Adrenal gland (tissue), 12 donors: ENCODE measurements around the gene P2RY8. TPM values are rescaled to one million over a fixed set of nuclear protein-coding genes. Genes with fewer than 3 reads are reported as not detected.
A peak's percentile ranks its signal among the peaks of the same experiment; 100 is the strongest.
"Not testable (repeated sequence)": the region's sequence is repeated elsewhere in the genome, so short reads cannot be mapped to it uniquely, and the experiment has no call there.

Experiments
- DNase-seq, 7 donors: peaks; one replicate each; pipeline ENCODE4 v3.0.0-alpha.2; 2019 to 2020
- H3K27ac ChIP-seq, 5 donors: fragments of 200-600 bp; sonication (generic) in 4 of 5; 1 replicate in 3 of 5; 2 replicates in 2 of 5; pipeline versions ENCODE4 v1.5.1 to v1.8.0; 2016 to 2020; ENCODE audit warnings: mild to moderate bottlenecking in 1 of 5
- H3K27me3 ChIP-seq: fragments of 200-600 bp; 2 replicates; pipeline ENCODE4 v1.8.0; 2021
- H3K36me3 ChIP-seq, 2 donors: fragments of 200-600 bp; replicated peaks in 1 of 2; 1 replicate in 1 of 2; 2 replicates in 1 of 2; pipeline versions ENCODE4 v1.5.1 to v1.8.0; 2018 to 2022
- H3K4me1 ChIP-seq, 2 donors: fragments of 200-600 bp; replicated peaks in 1 of 2; 1 replicate in 1 of 2; 2 replicates in 1 of 2; pipeline versions ENCODE4 v1.5.1 to v1.8.0; 2018 to 2021
- H3K4me3 ChIP-seq, 4 donors: fragments of 200-600 bp; sonication (generic) in 3 of 4; one replicate each; pipeline ENCODE4 v1.5.1; 2016 to 2018
- H3K9me3 ChIP-seq, 3 donors: fragments of 200-600 bp; sonication (generic) in 1 of 3; replicated peaks in 1 of 3; 1 replicate in 2 of 3; 2 replicates in 1 of 3; pipeline versions ENCODE4 v1.5.1 to v1.8.0; 2016 to 2021
- POLR2A ChIP-seq, 2 donors: fragments of 450-650 bp; IDR thresholded peaks; one replicate each; pipeline ENCODE4 v1.6.1; 2017; ENCODE audit warnings: antibody characterized with exemption in 2 of 2, mild to moderate bottlenecking in 2 of 2, moderate library complexity in 1 of 2
- WGBS, 4 donors: extraction: QIAGEN DNeasy Blood & Tissue Kit in 2 of 4; methylation state at CpG; one replicate each; pipeline versions ENCODE4 v1.1.5 to v1.1.7; 2013 to 2017; 5-methylcytosine and 5-hydroxymethylcytosine counted together
- intact Hi-C, 2 donors: fragments of 100-400 bp; cut with DNase I; formaldehyde crosslinking; loops; one replicate each; pipeline versions ENCODE4 v1.14.1 to v1.15.0; 2022 to 2023
- polyA plus RNA-seq, 3 donors: library from polyadenylated mRNA; stranded (reverse); fragments of 200-250 nt in 2 of 3; fragments of 350-450 nt in 1 of 3; fragmentation: Illumina TruSeq in 1 of 3; extraction: RNeasy Lipid Tissue Mini Kit (QIAGEN cat#74804) in 1 of 3; gene quantifications; one replicate each; pipeline ENCODE4 v1.2.3, GENCODE V29; 2013 to 2014
- total RNA-seq, 9 donors: library from RNA; depleted of rRNA in 4 of 9; stranded (reverse); fragments of >200 nt in 4 of 9; fragments of 120-200 nt in 1 of 9; fragmentation: NEBNext Ultra II Directional in 1 of 9; extraction: Animal tissue kit (Norgen Biotek cat#: 25700) in 1 of 9; gene quantifications; one replicate each; pipeline versions ENCODE4 v1.1.0 to v1.2.4, GENCODE V29; 2013 to 2023
- TF ChIP-seq, protein P1 (sequence below), 6 experiments: fragments of 450-650 bp in 4 of 6; fragments of 200-600 bp in 2 of 6; sonication (generic) in 1 of 6; IDR thresholded peaks; 1 replicate in 5 of 6; 2 replicates in 1 of 6; pipeline versions ENCODE4 v1.5.1 to v1.8.0; 2016 to 2021; ENCODE audit warnings: antibody characterized with exemption in 6 of 6, mild to moderate bottlenecking in 2 of 6, moderate library complexity in 1 of 6
- donor health status: healthy with polysubstance abuse.
- donor health status: Bipolar disorder and iron deficiency.
- donor health status: DM: yes; HTN: yes; CAD: no.
- donor health status: DM: no; HTN: no; CAD: no.
- donor health status: DM: no; HTN: no; CAD: no.
- donor health status: DM: yes; HTN: yes; CAD: no.

P2RY8 gene
- total and polyA plus RNA-seq, 12 donors, result 1.9 to 13.4 (median 6.0) TPM

DNA sequence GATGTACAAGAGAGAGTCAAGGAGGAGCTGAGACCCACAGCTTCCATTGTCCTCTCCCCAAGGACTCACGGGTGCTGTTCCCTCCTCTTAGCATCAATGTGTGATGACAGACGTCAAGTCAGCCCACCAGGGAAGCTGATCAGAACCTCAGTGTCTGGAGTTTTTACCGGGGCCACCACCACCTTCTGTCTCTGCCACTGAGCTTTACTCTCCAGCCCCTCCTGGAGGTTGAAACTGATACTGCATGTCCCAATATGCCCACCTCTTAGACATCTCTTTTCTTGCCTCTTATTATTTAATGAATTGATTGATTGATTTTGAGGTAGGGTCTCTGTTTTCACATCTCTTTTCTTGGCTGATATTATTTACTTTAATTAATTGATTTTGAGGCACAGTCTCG is 44.1 kb upstream of the P2RY8 start:
- intact Hi-C loops, result no loop called here
- H3K36me3 ChIP-seq, result no peaks in the 10 kb centered on the region
- no peaks in the 10 kb centered on the region for H3K4me1 ChIP-seq
- no peak overlapping the region for H3K27ac ChIP-seq
- no peaks in the 10 kb centered on the region for H3K9me3 ChIP-seq
- 32 to 42% (median 37%) methylated on average over 4 of the region's 4 CpGs for WGBS, 4 donors
- no peaks in the 10 kb centered on the region for H3K27me3 ChIP-seq
- peak; percentile 51 to 82 (median 61) for DNase-seq
- H3K4me3 ChIP-seq, result no peak overlapping the region
- TF ChIP-seq POLR2A (IDR thresholded peaks at IDR 0.05), result no peak
- TF ChIP-seq, protein P1, sequence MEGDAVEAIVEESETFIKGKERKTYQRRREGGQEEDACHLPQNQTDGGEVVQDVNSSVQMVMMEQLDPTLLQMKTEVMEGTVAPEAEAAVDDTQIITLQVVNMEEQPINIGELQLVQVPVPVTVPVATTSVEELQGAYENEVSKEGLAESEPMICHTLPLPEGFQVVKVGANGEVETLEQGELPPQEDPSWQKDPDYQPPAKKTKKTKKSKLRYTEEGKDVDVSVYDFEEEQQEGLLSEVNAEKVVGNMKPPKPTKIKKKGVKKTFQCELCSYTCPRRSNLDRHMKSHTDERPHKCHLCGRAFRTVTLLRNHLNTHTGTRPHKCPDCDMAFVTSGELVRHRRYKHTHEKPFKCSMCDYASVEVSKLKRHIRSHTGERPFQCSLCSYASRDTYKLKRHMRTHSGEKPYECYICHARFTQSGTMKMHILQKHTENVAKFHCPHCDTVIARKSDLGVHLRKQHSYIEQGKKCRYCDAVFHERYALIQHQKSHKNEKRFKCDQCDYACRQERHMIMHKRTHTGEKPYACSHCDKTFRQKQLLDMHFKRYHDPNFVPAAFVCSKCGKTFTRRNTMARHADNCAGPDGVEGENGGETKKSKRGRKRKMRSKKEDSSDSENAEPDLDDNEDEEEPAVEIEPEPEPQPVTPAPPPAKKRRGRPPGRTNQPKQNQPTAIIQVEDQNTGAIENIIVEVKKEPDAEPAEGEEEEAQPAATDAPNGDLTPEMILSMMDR (IDR thresholded peaks at IDR 0.05), result peak; percentile 67 to 91 (median 82)

DNA sequence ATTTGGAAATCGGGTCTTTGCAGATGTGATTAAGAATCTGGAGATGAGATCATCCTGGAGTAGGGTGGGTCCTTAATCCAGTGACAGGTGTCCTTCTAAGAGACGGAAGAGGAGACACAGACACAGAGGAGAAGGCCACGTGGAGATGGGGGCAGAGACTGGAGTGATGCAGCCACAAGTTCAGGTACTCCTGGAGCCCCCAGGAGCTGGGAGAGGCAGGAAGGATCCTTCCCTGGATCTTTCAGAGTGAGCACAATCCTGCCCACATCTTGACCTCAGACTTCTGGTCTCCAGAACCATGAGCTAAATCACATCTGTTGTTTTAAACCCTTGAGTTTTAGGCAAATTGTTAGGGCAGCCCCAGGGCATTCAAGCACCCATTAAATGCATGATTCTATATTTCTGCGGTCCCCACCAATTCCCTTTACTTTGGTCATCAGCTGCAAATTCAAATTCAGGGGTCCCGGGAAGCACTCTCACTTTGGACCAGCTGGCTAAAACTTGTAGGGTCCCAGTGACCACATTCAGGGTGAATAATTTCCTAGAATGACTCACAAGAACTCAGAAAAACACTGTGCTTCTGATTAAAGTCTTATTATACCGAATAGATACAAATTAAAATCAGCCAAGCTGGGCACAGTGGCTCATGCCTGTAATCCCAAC is 41.7 kb upstream of the P2RY8 start:
- H3K9me3 ChIP-seq, result no peaks in the 10 kb centered on the region
- H3K27me3 ChIP-seq, result no peaks in the 10 kb centered on the region
- DNase-seq, result no peak
- no peak overlapping the region for H3K27ac ChIP-seq
- WGBS, 4 donors, result 58 to 70% (median 62%) methylated on average over 6 of the region's 6 CpGs
- TF ChIP-seq POLR2A (IDR thresholded peaks at IDR 0.05), result no peak
- TF ChIP-seq, protein P1 (IDR thresholded peaks at IDR 0.05), result no peak
- no peaks in the 10 kb centered on the region for H3K4me1 ChIP-seq
- no peaks in the 10 kb centered on the region for H3K36me3 ChIP-seq
- intact Hi-C loops, result loop anchor here in 1 of 2 donors (5.0 kb wide), 1 partner anchor 121 kb away; no protein-coding TSS in a partner anchor
- H3K4me3 ChIP-seq, result no peak overlapping the region

DNA sequence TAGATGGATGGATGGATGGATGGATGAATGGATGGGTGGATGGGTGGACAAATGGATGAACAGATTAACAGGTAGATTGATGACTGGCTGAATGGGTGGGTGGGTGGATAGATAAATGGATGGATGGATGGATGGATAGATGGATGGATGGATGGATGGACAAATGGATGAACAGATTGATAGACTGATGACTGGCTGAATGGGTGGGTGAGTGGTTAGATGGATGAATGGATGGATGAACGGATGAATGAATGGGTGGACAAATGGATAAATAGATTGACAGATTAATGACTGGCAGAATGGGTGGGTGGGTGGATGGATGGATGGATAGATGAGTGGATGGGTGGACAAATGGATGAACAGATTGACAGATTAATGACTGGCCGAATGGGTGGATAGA is 40.9 kb upstream of the P2RY8 start:
- WGBS, 4 donors, result 40 to 59% (median 52%) methylated on average over 2 of the region's 2 CpGs
- TF ChIP-seq POLR2A (IDR thresholded peaks at IDR 0.05), result no peak
- TF ChIP-seq, protein P1 (IDR thresholded peaks at IDR 0.05), result no peak
- Histone ChIP-seq H3K27ac (no peak overlapping the region), H3K4me3 (no peak overlapping the region), H3K27me3 (no peaks in the 10 kb centered on the region), H3K9me3 (no peaks in the 10 kb centered on the region), H3K4me1 (no peaks in the 10 kb centered on the region), H3K36me3 (no peaks in the 10 kb centered on the region)
- intact Hi-C loops, result loop anchor here in 1 of 2 donors (5.0 kb wide), 1 partner anchor 121 kb away; no protein-coding TSS in a partner anchor
- no peak for DNase-seq

DNA sequence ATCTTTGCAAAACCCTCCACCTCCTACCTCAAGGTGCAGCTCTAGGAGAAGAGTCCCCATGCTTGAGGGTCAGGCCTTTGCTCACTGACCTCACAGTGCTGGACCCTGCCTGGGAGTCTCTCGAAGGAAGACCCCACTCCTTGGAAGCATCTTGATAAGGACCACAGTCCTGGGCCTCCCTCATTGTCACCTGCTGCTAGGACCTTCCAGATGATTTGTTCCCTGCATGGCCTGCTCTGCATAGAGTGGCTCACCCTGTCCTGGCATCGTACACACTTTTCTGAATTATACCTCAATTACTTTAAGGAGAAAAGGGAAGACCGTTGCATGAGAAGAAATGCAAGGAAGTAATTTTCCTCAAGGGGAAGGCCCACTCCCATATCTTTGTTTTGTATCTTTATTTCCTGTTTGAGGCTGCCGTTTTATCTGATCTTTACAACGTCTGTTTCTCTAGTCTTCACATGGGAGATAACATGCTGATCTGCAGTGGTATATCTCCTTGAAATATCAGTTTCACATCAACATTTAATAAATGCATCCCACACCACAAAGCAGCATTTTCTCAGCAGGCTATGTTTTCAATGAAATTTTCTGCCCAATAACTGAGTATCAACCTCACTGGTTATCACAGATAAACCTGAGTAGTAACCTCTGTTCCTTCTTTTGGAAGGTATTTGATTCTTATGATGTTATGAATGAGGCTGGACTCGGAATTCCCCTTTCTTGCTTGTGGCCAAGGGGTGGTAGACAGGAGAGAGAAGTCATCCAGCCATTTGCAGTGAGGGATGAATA is 39.4 kb upstream of the P2RY8 start:
- Histone ChIP-seq H3K4me1 (no peaks in the 10 kb centered on the region), H3K36me3 (no peaks in the 10 kb centered on the region), H3K27ac (no peak overlapping the region), H3K9me3 (no peaks in the 10 kb centered on the region), H3K27me3 (no peaks in the 10 kb centered on the region), H3K4me3 (no peak overlapping the region)
- intact Hi-C loops, result loop anchor here in 1 of 2 donors (5.0 kb wide), 1 partner anchor 119 kb away; no protein-coding TSS in a partner anchor
- 50 to 61% (median 57%) methylated on average over 5 to 6 of the region's 6 CpGs for WGBS, 4 donors
- no peak for TF ChIP-seq POLR2A (IDR thresholded peaks at IDR 0.05)
- TF ChIP-seq, protein P1 (IDR thresholded peaks at IDR 0.05), result no peak
- DNase-seq, result no peak

DNA sequence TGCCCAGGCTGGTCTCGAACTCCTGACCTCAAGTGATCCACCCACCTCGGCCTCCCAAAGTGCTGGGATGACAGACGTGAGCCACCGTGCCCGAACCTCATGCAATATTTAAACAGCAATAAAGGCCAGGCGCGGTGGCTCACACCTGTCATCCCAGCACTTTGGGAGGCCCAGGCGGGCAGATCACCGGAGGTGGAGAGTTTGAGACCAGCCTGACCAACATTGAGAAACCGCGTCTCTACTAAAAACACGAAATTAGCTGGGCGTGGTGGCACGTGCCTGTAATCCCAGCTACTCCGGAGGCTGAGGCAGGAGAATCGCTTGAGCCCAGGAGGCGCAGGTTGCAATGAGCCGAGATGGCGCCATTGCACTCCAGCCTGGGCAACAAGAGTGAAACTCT is 37.2 kb upstream of the P2RY8 start:
- H3K36me3 ChIP-seq, H3K27me3 ChIP-seq, DNase-seq, H3K4me1 ChIP-seq, H3K4me3 ChIP-seq, H3K9me3 ChIP-seq, H3K27ac ChIP-seq, intact Hi-C loops: not testable (repeated sequence)
- WGBS, 4 donors, result 87 to 92% (median 91%) methylated on average over 19 of the region's 19 CpGs
